Measurements from ENCODE around the gene AQP6. TPM values are rescaled to one million over a fixed set of nuclear protein-coding genes. Genes with fewer than 3 reads are reported as not detected.

AQP6 gene
- total RNA-seq, 1 experiment from 2014 or later, result 0.31 TPM

GRCh38 chr12:49923035-49923644 lies 49.6 kb upstream of the AQP6 start (continued):
- TF ChIP-seq CTCF (IDR thresholded peaks at IDR 0.05), result no peak

- no peaks in the 10 kb centered on the region for H3K36me3 ChIP-seq (ENCODE audit: control insufficient read depth, insufficient read depth, low read length)
- ATAC-seq (no peak), DNase-seq (ENCODE audit: low read depth, low spot score) (no peak)
- H3K9me3 ChIP-seq (ENCODE audit: control insufficient read depth, insufficient read depth, low read depth, low read length), result no peaks in the 10 kb centered on the region
- no peaks in the 10 kb centered on the region for H3K4me1 ChIP-seq (ENCODE audit: control insufficient read depth, insufficient read depth, low read length)
- H3K27ac ChIP-seq (ENCODE audit: low read length), result no peak overlapping the region
- H3K27me3 ChIP-seq (ENCODE audit: control insufficient read depth, insufficient read depth, low read length), result no peaks in the 10 kb centered on the region
- TF ChIP-seq CTCF (IDR thresholded peaks at IDR 0.05) (no peak), TCF7L2 (IDR thresholded peaks at IDR 0.05; ENCODE audit: low read depth, low read length) (no peak), POLR2AphosphoS5 (IDR thresholded peaks at IDR 0.05; ENCODE audit: low read depth, low read length) (no peak)
- H3K4me3 ChIP-seq (ENCODE audit: low read depth in 2 of 2, low read length in 2 of 2), result no peak overlapping the region
- ChIA-PET POLR2A (interaction anchor here (0.5 kb wide), 1 partner anchor 143 kb away, joined by 9 read pairs; no protein-coding TSS in a partner anchor), CTCF (interaction anchor here (0.5 kb wide), 1 partner anchor 44 kb away, joined by 13 read pairs; no protein-coding TSS in a partner anchor)
- intact Hi-C loops (cut with micrococcal nuclease; ENCODE audit: unreplicated experiment) (no loop called here), in situ Hi-C loops (cut with HindIII; ENCODE audit: low pct_unique_long_range_greater_than_20kb, low sequenced_read_pairs) (no loop called here)
- BruUV-seq (replicated peaks), result no TSS peak
Measured at GRCh38 chr12:49923880-49924556, 48.7 kb upstream of the AQP6 start.

- Histone ChIP-seq H3K9me3 (ENCODE audit: control insufficient read depth, insufficient read depth, low read depth, low read length) (no peaks in the 10 kb centered on the region), H3K4me3 (ENCODE audit: low read depth in 2 of 2, low read length in 2 of 2) (no peak overlapping the region), H3K27me3 (ENCODE audit: control insufficient read depth, insufficient read depth, low read length) (no peaks in the 10 kb centered on the region), H3K36me3 (ENCODE audit: control insufficient read depth, insufficient read depth, low read length) (no peaks in the 10 kb centered on the region), H3K27ac (ENCODE audit: low read length) (no peak overlapping the region), H3K4me1 (ENCODE audit: control insufficient read depth, insufficient read depth, low read length) (no peaks in the 10 kb centered on the region)
- no peak for TF ChIP-seq TCF7L2 (IDR thresholded peaks at IDR 0.05; ENCODE audit: low read depth, low read length)
- no peak for TF ChIP-seq POLR2AphosphoS5 (IDR thresholded peaks at IDR 0.05; ENCODE audit: low read depth, low read length)
- TF ChIP-seq REST (IDR thresholded peaks at IDR 0.05; ENCODE audit: insufficient read depth in 1 of 2, low read depth in 2 of 2, low read length in 1 of 2), result no peak
- TF ChIP-seq CTCF (IDR thresholded peaks at IDR 0.05), result no peak
- no peak for TF ChIP-seq SIN3A (IDR thresholded peaks at IDR 0.05; ENCODE audit: borderline replicate concordance, insufficient read depth, low read depth, low read length)
- intact Hi-C loops (cut with micrococcal nuclease; ENCODE audit: unreplicated experiment), result no loop called here
- in situ Hi-C loops (cut with HindIII; ENCODE audit: low pct_unique_long_range_greater_than_20kb, low sequenced_read_pairs), result no loop called here
- ATAC-seq (no peak), DNase-seq (ENCODE audit: low read depth, low spot score) (no peak)
- POLR2A ChIA-PET, result interaction anchor here (0.5 kb wide), 1 partner anchor 142 kb away, joined by 9 read pairs; no protein-coding TSS in a partner anchor
- CTCF ChIA-PET, result no interaction called here
- no TSS peak for BruUV-seq (replicated peaks)
Measured at GRCh38 chr12:49924628-49925246, 48.0 kb upstream of the AQP6 start.

Measured in Panc1 (cell line).